ENCODE measurements around the gene MIAT. TPM values are rescaled to one million over a fixed set of nuclear protein-coding genes. Genes with fewer than 3 reads are reported as not detected.

The MIAT gene
- total and polyA plus RNA-seq, 9 of the 15 experiments (the other 6 are each of a cell fraction or from before 2014, with no cell fraction given) = 0.03 to 0.93 (median 0.34) TPM

- TF ChIP-seq NKRF (IDR thresholded peaks at IDR 0.05; ENCODE audit: borderline replicate concordance) (peak; percentile 60; the same call in 1 of the 2 replicates), ZNF232 (CRISPR knock-in tag; IDR thresholded peaks at IDR 0.05) (no peak), DACH1 (IDR thresholded peaks at IDR 0.05; ENCODE audit: partially characterized antibody) (peak; percentile 13), PML (IDR thresholded peaks at IDR 0.05; ENCODE audit: low read length) (no peak), NFIC (IDR thresholded peaks at IDR 0.05) (peak; percentile 40), E4F1 (CRISPR knock-in tag; IDR thresholded peaks at IDR 0.05; ENCODE audit: borderline replicate concordance) (no peak), L3MBTL2 (IDR thresholded peaks at IDR 0.05) (no peak), ELF1 (tag; IDR thresholded peaks at IDR 0.05) (peak; percentile 21; the same call in 1 of the 2 replicates), POLR2G (IDR thresholded peaks at IDR 0.05; ENCODE audit: low read depth, low read length) (no peak), CBFA2T3 (IDR thresholded peaks at IDR 0.05) (peak; percentile 78), ZBTB40 (IDR thresholded peaks at IDR 0.05) (peak; percentile 58; the same call in 1 of the 2 replicates), ZBTB40 (CRISPR knock-in tag; IDR thresholded peaks at IDR 0.05) (no peak), ARID2 (IDR thresholded peaks at IDR 0.05) (peak; percentile 56; the same call in 1 of the 2 replicates), HDAC1 (IDR thresholded peaks at IDR 0.05) (peak; percentile 70 to 76; a peak in 2 of 4 replicates)
Observed at GRCh38 chr22:26617271-26618199, 39.9 kb upstream of the MIAT start, which contains the start of gene CRYBB1 (continued).
